Measurements from ENCODE around the gene PADI1.

GRCh38 chr1:17260264-17260663 is 55.3 kb downstream of the PADI1 start:
- no peak for TF ChIP-seq HDAC6 (IDR thresholded peaks at IDR 0.05; ENCODE audit: low read depth, low read length)
- TF ChIP-seq, protein P1, sequence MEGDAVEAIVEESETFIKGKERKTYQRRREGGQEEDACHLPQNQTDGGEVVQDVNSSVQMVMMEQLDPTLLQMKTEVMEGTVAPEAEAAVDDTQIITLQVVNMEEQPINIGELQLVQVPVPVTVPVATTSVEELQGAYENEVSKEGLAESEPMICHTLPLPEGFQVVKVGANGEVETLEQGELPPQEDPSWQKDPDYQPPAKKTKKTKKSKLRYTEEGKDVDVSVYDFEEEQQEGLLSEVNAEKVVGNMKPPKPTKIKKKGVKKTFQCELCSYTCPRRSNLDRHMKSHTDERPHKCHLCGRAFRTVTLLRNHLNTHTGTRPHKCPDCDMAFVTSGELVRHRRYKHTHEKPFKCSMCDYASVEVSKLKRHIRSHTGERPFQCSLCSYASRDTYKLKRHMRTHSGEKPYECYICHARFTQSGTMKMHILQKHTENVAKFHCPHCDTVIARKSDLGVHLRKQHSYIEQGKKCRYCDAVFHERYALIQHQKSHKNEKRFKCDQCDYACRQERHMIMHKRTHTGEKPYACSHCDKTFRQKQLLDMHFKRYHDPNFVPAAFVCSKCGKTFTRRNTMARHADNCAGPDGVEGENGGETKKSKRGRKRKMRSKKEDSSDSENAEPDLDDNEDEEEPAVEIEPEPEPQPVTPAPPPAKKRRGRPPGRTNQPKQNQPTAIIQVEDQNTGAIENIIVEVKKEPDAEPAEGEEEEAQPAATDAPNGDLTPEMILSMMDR (IDR thresholded peaks at IDR 0.05; ENCODE audit: control extremely low read depth in 1 of 3, insufficient read depth in 1 of 3, low read depth in 1 of 3, low read length in 3 of 3), result no peak
- TF ChIP-seq POLR2A (IDR thresholded peaks at IDR 0.05; ENCODE audit: control extremely low read depth in 1 of 2, low read depth in 2 of 2, low read length in 2 of 2), result no peak
- no peak for TF ChIP-seq GTF2F1 (IDR thresholded peaks at IDR 0.05; ENCODE audit: borderline replicate concordance, low read depth, low read length)
- TF ChIP-seq GABPA (IDR thresholded peaks at IDR 0.05; ENCODE audit: borderline replicate concordance, insufficient read depth, low read length), result no peak
- no peak for TF ChIP-seq EZH2 (IDR thresholded peaks at IDR 0.05; ENCODE audit: low read depth, low read length, severe bottlenecking)
